PC-9 (cell line): ENCODE measurements around the gene FYN. TPM values are rescaled to one million over a fixed set of nuclear protein-coding genes. Genes with fewer than 3 reads are reported as not detected.

Experiments used
- BruUV-seq: library from RNA; stranded (reverse); fragments of 400-500 nt; replicated peaks from 2 replicates; lab custom pipeline; 2021; lab: Mats Ljungman, UMichigan
- CTCF ChIA-PET: fragments of 300-600 bp; sonication (Branson Sonifier 250); formaldehyde crosslinking; loops from one replicate; lab custom pipeline; 2022; ENCODE audit warnings: antibody characterized with exemption; lab: Charles Lee
- POLR2A ChIA-PET: fragments of 300-600 bp; sonication (Branson Sonifier 250); formaldehyde crosslinking; loops from one replicate; lab custom pipeline; 2022; ENCODE audit warnings: antibody characterized with exemption; ENCODE audit not compliant: unreplicated experiment; lab: Charles Lee
- DNase-seq, 2 experiments: peaks; one replicate each; pipeline versions ENCODE4 v3.0.0 to v3.0.0-alpha.2; 2015 to 2022; ENCODE audit warnings: mixed read lengths in 1 of 2
- H2AFZ ChIP-seq: fragments of 200-600 bp; sonication (generic); 2 replicates; pipeline ENCODE4 v1.8.1; 2017; ENCODE audit warnings: antibody characterized with exemption
- H3F3A ChIP-seq: fragments of 200-600 bp; sonication (generic); 2 replicates; pipeline ENCODE4 v1.8.1; 2017; ENCODE audit warnings: antibody characterized with exemption, mild to moderate bottlenecking, low read depth; ENCODE audit not compliant: insufficient read depth
- H3K27ac ChIP-seq: fragments of 200-600 bp; sonication (generic); 2 replicates; pipeline ENCODE4 v1.6.1; 2016; ENCODE audit warnings: mixed run types
- H3K27me3 ChIP-seq: fragments of 200-600 bp; sonication (generic); 2 replicates; pipeline ENCODE4 v1.6.1; 2016; ENCODE audit warnings: low read depth, mixed run types; ENCODE audit not compliant: insufficient read depth
- H3K36me3 ChIP-seq: fragments of 200-600 bp; sonication (generic); 2 replicates; pipeline ENCODE4 v1.6.1; 2016; ENCODE audit warnings: low read depth, mixed run types
- H3K4me1 ChIP-seq: fragments of 200-600 bp; sonication (generic); replicated peaks from 2 replicates; pipeline ENCODE4 v1.6.1; 2016; ENCODE audit warnings: mixed run types; ENCODE audit not compliant: insufficient read depth
- H3K4me2 ChIP-seq: fragments of 200-600 bp; sonication (generic); 2 replicates; pipeline ENCODE4 v1.6.1; 2017; ENCODE audit warnings: mixed run types
- H3K4me3 ChIP-seq: fragments of 200-600 bp; sonication (generic); 2 replicates; pipeline ENCODE4 v1.6.1; 2016; ENCODE audit warnings: mixed run types
- H3K79me2 ChIP-seq: fragments of 200-600 bp; sonication (generic); 2 replicates; pipeline ENCODE4 v1.6.1; 2017; ENCODE audit warnings: low read depth, mixed run types
- H3K9me2 ChIP-seq: fragments of 200-600 bp; sonication (generic); 2 replicates; pipeline ENCODE4 v1.8.1; 2017; ENCODE audit warnings: mild to moderate bottlenecking; ENCODE audit not compliant: insufficient read depth
- H3K9me3 ChIP-seq: fragments of 200-600 bp; sonication (generic); 2 replicates; pipeline ENCODE4 v1.8.1; 2016; ENCODE audit warnings: low read depth; ENCODE audit not compliant: insufficient read depth
- H4K20me1 ChIP-seq: fragments of 200-600 bp; sonication (generic); 2 replicates; pipeline ENCODE4 v1.8.1; 2017; ENCODE audit not compliant: insufficient read depth
- CTCF ChIP-seq: fragments of 200-600 bp; sonication (generic); conservative IDR thresholded peaks from 2 replicates; pipeline ENCODE4 v1.6.1; 2017; ENCODE audit warnings: mixed run types, antibody characterized with exemption, mild to moderate bottlenecking, moderate library complexity
- EZH2 ChIP-seq: fragments of 200-600 bp; sonication (generic); IDR thresholded peaks from 2 replicates; pipeline ENCODE4 v1.8.0; 2017; ENCODE audit warnings: antibody characterized with exemption, low read depth
- intact Hi-C: fragments of 100-400 bp; cut with micrococcal nuclease; formaldehyde crosslinking; loops from one replicate; pipeline ENCODE4 v1.10.0; 2022; ENCODE audit not compliant: unreplicated experiment
- total RNA-seq: library from RNA; stranded (reverse); gene quantifications from 2 replicates; pipeline ENCODE4 v1.2.3, GENCODE V29; 2021

FYN gene
- total RNA-seq, 1 experiment from 2014 or later, result 53.3 TPM

- BruUV-seq, result no TSS peak
- H3K27ac ChIP-seq, result no peak overlapping the region
- no peaks in the 10 kb centered on the region for H3K27me3 ChIP-seq
- H3F3A ChIP-seq, result no peaks in the 10 kb centered on the region
- H3K4me3 ChIP-seq, result no peak overlapping the region
- intact Hi-C loops, result no loop called here
- H2AFZ ChIP-seq, result no peak overlapping the region
- no peaks in the 10 kb centered on the region for H3K4me1 ChIP-seq
- ChIA-PET CTCF (no interaction called here), POLR2A (no interaction called here)
- 0 out of 2 replicates have a peak, but pooled peaks cover 8% of the 10 kb centered on the region for H3K36me3 ChIP-seq
- no peaks in the 10 kb centered on the region; the same call in 1 of the 2 replicates for H4K20me1 ChIP-seq
- DNase-seq, result no peak
- no peak overlapping the region for H3K4me2 ChIP-seq
- no peaks in the 10 kb centered on the region for H3K79me2 ChIP-seq
- H3K9me2 ChIP-seq, result no peaks in the 10 kb centered on the region
- no peaks in the 10 kb centered on the region for H3K9me3 ChIP-seq
- no peak for TF ChIP-seq CTCF
- no peak for TF ChIP-seq EZH2
Measured at GRCh38 chr6:111673937-111674336, 199.3 kb downstream of the FYN start.

DNA sequence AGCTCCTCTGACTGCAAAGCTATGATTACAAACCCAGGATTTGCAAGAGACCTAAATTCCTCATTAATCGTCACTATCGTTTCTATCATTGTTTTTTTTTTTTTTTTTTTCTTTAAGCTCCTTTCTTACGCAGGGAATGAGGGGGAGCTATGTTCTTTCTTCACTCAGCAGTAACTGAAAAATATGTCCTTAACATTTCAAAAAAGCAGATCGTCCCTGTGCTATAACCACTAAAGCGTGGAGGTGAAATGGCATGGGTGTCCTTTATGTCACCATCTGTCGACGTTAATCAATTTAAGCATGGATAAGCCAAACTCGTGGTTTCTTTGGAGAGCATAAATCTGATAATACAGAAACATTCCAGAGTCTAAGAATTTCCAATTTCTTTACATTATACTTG lies 199.7 kb downstream of the FYN start:
- Histone ChIP-seq H4K20me1 (no peaks in the 10 kb centered on the region; the same call in 1 of the 2 replicates), H3K4me3 (no peak overlapping the region), H3K27me3 (no peaks in the 10 kb centered on the region), H3K9me2 (no peaks in the 10 kb centered on the region), H3K4me2 (no peak overlapping the region), H3K27ac (no peak overlapping the region), H3K79me2 (no peaks in the 10 kb centered on the region), H3K4me1 (no peaks in the 10 kb centered on the region), H2AFZ (no peak overlapping the region), H3K9me3 (no peaks in the 10 kb centered on the region), H3K36me3 (0 out of 2 replicates have a peak, but pooled peaks cover 8% of the 10 kb centered on the region), H3F3A (no peaks in the 10 kb centered on the region)
- BruUV-seq, result no TSS peak
- TF ChIP-seq EZH2 (no peak), CTCF (no peak)
- DNase-seq, result no peak
- ChIA-PET POLR2A (no interaction called here), CTCF (no interaction called here)
- intact Hi-C loops, result no loop called here

- Histone ChIP-seq H3K4me1 (no peaks in the 10 kb centered on the region), H3K27ac (no peak overlapping the region), H3K4me2 (no peak overlapping the region), H3K79me2 (no peaks in the 10 kb centered on the region), H3K27me3 (no peaks in the 10 kb centered on the region), H4K20me1 (no peaks in the 10 kb centered on the region; the same call in 1 of the 2 replicates), H3K4me3 (no peak overlapping the region), H3K9me3 (no peaks in the 10 kb centered on the region), H3F3A (no peaks in the 10 kb centered on the region), H3K36me3 (0 out of 2 replicates have a peak, but pooled peaks cover 8% of the 10 kb centered on the region), H2AFZ (no peak overlapping the region), H3K9me2 (no peaks in the 10 kb centered on the region)
- ChIA-PET CTCF (no interaction called here), POLR2A (no interaction called here)
- intact Hi-C loops, result no loop called here
- BruUV-seq, result no TSS peak
- DNase-seq, result no peak
- no peak for TF ChIP-seq EZH2
- no peak for TF ChIP-seq CTCF
Measured at GRCh38 chr6:111672761-111673450, 200.3 kb downstream of the FYN start.
